ENCODE results near the gene RAB11B.

DNA sequence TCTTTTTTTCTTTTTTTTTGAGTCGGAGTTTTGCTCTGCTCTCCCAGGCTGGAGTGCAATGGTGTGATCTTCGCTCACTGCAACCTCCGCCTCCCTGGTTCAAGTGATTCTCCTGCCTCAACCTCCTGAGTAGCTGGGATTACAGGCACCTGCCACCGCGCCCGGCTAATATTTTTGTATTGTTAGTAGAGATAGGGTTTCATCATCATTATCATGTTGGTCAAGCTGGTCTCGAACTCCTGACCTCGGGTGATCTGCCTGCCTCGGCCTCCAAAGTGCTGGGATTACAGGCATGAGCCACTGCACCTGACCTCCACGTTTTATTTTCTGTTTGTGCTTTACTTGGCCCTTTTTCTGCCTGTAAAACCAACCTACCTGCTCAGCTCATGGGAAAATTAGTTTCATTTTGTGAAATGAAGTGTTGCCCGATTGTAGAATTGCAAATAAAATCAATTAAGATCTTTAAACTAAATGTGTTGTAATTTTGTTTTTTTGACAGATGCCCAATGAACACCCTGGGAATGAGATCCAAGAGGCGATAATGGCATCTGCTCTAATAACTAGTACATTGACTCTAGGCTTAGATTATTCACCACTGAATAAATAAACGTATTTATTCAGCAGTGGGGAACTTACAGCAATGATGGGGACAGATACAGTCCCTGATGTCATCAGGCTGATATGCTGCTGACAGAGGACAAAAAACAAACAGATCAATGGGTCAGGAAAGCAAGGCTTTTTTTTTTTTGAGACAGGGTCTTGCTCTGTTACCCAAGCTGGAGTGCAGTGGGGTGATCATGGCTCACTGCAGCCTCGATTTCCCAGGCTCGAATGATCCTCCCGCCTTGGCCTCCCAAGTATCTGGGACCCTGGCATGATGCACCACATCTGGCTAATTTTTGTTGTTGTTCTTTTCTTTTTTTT lies 2.2 kb upstream of the RAB11B start:
- TF ChIP-seq, protein P1, sequence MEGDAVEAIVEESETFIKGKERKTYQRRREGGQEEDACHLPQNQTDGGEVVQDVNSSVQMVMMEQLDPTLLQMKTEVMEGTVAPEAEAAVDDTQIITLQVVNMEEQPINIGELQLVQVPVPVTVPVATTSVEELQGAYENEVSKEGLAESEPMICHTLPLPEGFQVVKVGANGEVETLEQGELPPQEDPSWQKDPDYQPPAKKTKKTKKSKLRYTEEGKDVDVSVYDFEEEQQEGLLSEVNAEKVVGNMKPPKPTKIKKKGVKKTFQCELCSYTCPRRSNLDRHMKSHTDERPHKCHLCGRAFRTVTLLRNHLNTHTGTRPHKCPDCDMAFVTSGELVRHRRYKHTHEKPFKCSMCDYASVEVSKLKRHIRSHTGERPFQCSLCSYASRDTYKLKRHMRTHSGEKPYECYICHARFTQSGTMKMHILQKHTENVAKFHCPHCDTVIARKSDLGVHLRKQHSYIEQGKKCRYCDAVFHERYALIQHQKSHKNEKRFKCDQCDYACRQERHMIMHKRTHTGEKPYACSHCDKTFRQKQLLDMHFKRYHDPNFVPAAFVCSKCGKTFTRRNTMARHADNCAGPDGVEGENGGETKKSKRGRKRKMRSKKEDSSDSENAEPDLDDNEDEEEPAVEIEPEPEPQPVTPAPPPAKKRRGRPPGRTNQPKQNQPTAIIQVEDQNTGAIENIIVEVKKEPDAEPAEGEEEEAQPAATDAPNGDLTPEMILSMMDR (IDR thresholded peaks at IDR 0.05), result no peak
- TF ChIP-seq POLR2A (IDR thresholded peaks at IDR 0.05) (no peak), POLR2AphosphoS5 (IDR thresholded peaks at IDR 0.05) (no peak), EP300 (IDR thresholded peaks at IDR 0.05; ENCODE audit: low read depth) (no peak)

Measured in transverse colon (tissue), 4 donors.